GM19099 (cell line): ENCODE measurements around the gene ITK.

Source experiments
- POLR2A ChIP-seq: IDR thresholded peaks from 3 replicates; pipeline ENCODE4 v1.6.1; 2011; ENCODE audit warnings: low read depth; ENCODE audit not compliant: insufficient read length; ENCODE audit errors: extremely low read depth

Gene ITK

GRCh38 chr5:157189223-157189622 is 8.6 kb downstream of the ITK start:
- no peak for TF ChIP-seq POLR2A

DNA sequence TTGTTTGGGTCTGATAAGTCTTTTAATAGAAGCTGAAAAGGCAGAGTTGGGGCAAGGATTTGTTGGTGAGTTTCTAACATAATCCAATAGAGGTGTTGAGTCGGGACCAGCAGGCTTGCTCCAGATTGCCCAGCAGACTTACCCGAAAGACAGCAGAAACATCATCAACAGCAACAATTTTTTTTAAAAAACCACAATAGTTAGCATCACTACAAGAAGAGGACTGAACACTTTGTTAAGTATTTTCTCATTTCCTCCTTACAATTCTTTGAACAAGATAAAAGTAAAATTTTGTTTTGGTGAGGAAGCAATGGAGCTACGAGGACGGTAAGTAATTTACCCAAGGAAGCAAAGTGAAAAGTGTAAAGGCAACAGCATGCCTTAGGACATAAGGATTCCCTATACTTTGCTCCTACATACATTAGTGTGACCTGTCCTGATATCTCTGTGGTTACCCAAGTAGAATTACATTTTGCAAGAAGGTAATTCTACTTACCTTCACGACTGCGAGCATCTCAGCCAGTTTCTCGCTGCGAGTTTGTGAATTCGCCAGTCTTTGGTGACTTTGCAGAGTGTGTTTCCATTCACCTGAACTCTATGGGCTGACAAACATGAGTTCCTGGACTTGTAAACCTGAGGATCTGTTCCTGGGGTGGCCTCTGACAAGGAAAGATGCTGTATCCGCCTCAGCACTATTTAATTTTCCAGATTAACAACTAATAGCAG is 13.2 kb downstream of the ITK start:
- no peak for TF ChIP-seq POLR2A

DNA sequence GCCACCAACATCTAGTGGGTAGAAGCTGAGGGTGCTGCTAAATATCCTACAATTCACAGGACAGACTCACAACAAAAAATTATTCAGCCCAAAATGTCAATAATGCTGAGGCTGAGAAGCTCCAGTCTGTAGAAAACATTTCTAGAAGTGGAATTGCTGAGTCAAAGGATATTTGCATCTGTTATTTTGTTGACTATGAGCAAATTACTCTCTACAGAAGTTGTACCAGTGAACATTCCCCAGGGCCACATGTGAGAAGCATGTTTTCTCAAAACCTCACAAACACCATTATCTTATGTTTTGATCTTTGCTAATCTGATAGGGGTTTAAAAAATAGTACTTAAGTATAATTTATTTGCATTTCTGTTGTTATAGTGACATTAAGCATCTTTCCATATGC is 15.4 kb downstream of the ITK start:
- no peak for TF ChIP-seq POLR2A

DNA sequence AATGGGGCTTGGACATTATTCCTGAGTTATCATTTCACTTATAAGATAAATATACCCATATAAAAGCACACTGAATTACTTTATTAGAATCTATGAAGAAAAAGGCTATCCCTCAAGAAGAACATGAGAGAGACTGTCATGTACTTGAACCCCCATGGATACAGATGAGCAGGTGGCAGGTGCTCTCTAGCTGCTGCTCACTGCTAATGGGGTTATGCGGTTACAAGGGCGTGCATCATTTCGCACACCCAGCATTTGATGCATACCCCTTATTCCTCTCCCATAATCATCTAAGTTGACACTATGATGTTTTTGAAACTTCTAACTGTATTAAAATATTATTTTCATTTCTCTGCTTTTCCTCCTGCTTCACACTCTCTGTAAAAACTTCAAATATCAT is 16.4 kb downstream of the ITK start:
- no peak for TF ChIP-seq POLR2A

DNA sequence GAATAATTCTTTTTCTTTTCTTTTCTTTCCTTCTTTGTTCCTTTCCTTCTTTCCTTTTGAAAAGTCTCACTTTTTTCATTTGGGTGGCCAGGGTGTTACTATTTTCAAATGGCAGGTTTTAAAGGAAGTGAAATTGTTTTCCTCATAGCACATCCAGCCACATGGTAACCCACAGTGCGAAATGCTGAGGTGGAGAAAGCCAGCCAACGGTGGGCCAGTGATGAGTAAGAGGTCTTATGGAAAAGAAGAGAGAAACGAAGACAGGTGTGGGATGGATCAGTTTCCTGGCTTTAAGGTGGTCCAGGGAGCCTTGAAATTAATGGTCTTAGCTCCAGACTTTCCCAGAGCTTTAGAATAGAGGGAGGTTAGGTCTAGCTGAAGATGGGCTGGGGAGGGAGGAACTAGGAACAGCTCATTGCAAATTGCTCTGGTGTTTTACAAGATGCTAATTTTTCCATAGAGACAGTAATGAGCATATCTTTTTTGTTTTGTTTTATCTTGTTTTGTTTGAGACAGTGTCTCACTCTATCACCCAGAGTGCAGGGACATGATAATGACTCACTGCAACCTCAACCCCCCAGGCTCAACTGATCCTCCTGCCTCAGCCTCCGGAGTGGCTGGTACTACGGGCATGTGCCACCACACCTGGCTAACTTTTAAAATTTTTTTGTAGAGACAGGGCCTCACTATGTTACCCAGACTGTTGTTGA is 17.8 kb downstream of the ITK start:
- TF ChIP-seq POLR2A = no peak

GRCh38 chr5:157201857-157202256 is 21.2 kb downstream of the ITK start:
- no peak for TF ChIP-seq POLR2A

DNA sequence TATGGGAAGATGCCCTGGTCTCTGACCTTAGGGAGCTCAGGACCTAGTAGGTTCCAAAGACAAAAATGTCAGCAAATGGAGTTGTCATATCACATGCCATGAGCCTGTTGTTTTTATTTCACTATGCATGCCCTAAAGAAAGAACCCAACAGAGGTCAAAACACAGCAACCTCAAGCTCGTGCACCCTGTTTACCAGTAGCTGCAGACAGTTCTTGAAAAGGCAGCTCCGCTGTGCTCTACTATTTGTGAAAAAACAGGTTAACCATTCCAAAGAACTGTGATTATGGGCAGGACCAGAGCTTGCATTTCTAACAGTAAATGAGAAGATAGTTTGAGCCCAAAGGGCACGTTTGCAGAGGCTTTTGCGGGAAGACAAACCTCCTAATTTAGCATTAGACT is 22.8 kb downstream of the ITK start:
- TF ChIP-seq POLR2A = no peak

DNA sequence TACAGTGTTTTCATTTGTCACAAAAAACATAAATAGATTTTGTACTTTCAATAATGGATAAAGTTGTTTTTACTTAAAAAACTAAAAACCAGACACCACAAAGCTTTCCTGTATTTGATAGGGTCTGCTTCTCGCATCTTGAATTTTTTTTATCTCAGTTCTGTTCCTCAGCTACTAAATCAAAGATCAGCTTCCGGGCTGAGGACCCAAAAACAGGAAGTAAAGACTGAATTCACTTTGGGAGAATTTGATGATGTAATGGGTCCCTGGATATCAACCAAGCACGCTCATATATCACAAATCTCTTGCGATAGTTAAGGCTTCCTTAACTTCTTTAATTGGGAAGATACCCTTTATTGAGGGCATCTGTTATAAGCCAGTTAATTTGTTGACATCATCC is 24.1 kb downstream of the ITK start:
- TF ChIP-seq POLR2A = no peak

- TF ChIP-seq POLR2A = no peak
Measured at GRCh38 chr5:157205708-157206107, 25.1 kb downstream of the ITK start.

DNA sequence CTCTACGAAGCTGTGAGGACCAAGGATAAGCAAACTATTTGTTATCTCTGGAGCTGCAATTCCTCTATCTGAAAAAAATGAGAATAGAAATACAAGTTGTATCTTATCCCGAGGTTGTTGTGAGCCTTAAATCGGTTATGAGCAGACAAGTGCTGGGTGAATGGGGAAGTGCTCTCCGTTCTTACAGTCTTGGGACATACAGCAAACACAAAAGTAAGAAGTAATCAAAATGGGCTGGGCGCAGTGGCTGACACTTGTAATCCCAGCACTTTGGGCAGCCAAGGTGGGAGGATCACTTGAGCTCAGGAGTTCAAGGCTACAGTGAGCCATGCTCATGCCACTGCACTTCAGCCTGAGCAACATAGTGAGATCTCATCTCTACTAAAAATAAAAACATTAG is 31.7 kb downstream of the ITK start:
- TF ChIP-seq POLR2A = no peak

- TF ChIP-seq POLR2A = no peak
Measured at GRCh38 chr5:157213527-157214243, 33.0 kb downstream of the ITK start.

GRCh38 chr5:157214415-157214814 is 33.8 kb downstream of the ITK start:
- no peak for TF ChIP-seq POLR2A

DNA sequence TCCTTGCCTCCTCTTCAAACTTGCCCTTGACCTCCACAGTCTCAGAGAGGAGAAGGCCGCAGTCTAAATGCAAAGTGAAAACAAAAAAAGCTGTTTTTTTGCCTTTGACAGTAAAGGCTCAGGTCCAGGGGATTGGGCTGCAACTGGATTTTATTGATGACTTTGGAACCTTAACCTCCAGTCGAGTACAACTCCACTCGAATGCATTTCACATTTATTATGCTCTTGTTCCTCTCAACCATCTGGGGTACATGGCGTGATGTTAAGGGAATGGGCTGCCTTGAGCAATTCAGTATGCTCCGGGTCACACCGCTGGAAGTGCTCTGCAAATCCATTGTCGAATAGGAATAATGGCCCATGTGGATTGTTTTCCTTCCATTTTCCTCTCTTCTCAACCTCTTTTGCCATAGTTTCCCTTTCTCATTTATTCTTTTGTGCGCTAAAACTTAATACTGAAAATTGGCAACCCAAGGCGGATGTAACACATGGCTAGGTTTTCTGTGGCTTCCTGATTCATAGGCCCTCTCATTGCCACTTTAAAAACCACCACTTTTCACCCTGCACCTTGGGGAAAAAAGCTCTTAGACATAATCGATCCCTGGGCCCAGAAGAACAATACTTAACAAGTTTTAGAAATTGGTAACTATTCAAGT is 34.3 kb downstream of the ITK start:
- no peak for TF ChIP-seq POLR2A

- TF ChIP-seq POLR2A = no peak
Measured at GRCh38 chr5:157215514-157216167, 35.0 kb downstream of the ITK start.
